ENCODE measurements around the gene UCN3.

- no peak for TF ChIP-seq CTCF (IDR thresholded peaks at IDR 0.05)
- no peak for TF ChIP-seq POLR2A (IDR thresholded peaks at IDR 0.05)
Observed at GRCh38 chr10:5355594-5356301, 9.0 kb upstream of the UCN3 start.
